Keratinocyte (primary cell): ENCODE measurements around the gene LZTS2. TPM values are rescaled to one million over a fixed set of nuclear protein-coding genes. Genes with fewer than 3 reads are reported as not detected.

Source experiments
- DNase-seq: peaks from one replicate; pipeline ENCODE4 v3.0.0-alpha.2; 2011; ENCODE audit warnings: low read depth, missing footprints, low spot score
- FAIRE-seq: peaks from 2 replicates; lab custom pipeline; 2011; peaks lifted over from hg19 to GRCh38; lab: Jason Lieb, UNC
- H2AFZ ChIP-seq: 2 replicates; pipeline ENCODE4 v1.6.0; 2012; ENCODE audit warnings: low read length, control low read depth, inconsistent platforms; ENCODE audit not compliant: control insufficient read depth
- H3K27ac ChIP-seq: 2 replicates; pipeline ENCODE4 v1.5.1; 2011; ENCODE audit warnings: low read length; ENCODE audit not compliant: control insufficient read depth, insufficient read depth
- H3K27me3 ChIP-seq: 3 replicates; pipeline ENCODE4 v1.6.0; 2011; ENCODE audit warnings: low read length; ENCODE audit not compliant: control insufficient read depth, insufficient read depth; ENCODE audit errors: extremely low read depth
- H3K36me3 ChIP-seq, 2 experiments: 2 replicates in 1 of 2; 3 replicates in 1 of 2; pipeline ENCODE4 v1.5.1; 2011; ENCODE audit warnings: low read length in 2 of 2, mild to moderate bottlenecking in 1 of 2; ENCODE audit not compliant: control insufficient read depth in 2 of 2, insufficient read depth in 2 of 2; ENCODE audit errors: extremely low read depth in 1 of 2
- H3K4me1 ChIP-seq: 3 replicates; pipeline ENCODE4 v1.5.1; 2011; ENCODE audit warnings: low read length; ENCODE audit not compliant: control insufficient read depth, insufficient read depth; ENCODE audit errors: extremely low read depth
- H3K4me2 ChIP-seq: 3 replicates; pipeline ENCODE4 v1.6.0; 2011; ENCODE audit warnings: low read depth, low read length; ENCODE audit not compliant: control insufficient read depth, insufficient read depth; ENCODE audit errors: extremely low read depth
- H3K4me3 ChIP-seq, 3 experiments: fragments of 200-600 bp in 1 of 3; sonication (generic) in 1 of 3; 2 replicates in 2 of 3; 3 replicates in 1 of 3; pipeline ENCODE4 v1.5.1; 2011 to 2016; ENCODE audit warnings: low read length in 3 of 3, mild to moderate bottlenecking in 3 of 3, control low read depth in 2 of 3, inconsistent platforms in 1 of 3, low read depth in 1 of 3, mixed read lengths in 1 of 3, mixed run types in 1 of 3, moderate library complexity in 1 of 3; ENCODE audit not compliant: control insufficient read depth in 2 of 3, insufficient read depth in 2 of 3; ENCODE audit errors: extremely low read depth in 1 of 3
- H3K79me2 ChIP-seq: 2 replicates; pipeline ENCODE4 v1.6.0; 2012; ENCODE audit warnings: low read length; ENCODE audit not compliant: control insufficient read depth, insufficient read depth
- H3K9ac ChIP-seq: 3 replicates; pipeline ENCODE4 v1.6.0; 2011; ENCODE audit warnings: low read length; ENCODE audit not compliant: control insufficient read depth, insufficient read depth; ENCODE audit errors: extremely low read depth
- H3K9me1 ChIP-seq: 3 replicates; pipeline ENCODE4 v1.6.0; 2011; ENCODE audit warnings: low read length; ENCODE audit not compliant: control insufficient read depth, insufficient read depth; ENCODE audit errors: extremely low read depth
- H3K9me3 ChIP-seq: 2 replicates; pipeline ENCODE4 v1.5.1; 2012; ENCODE audit warnings: low read depth, low read length; ENCODE audit not compliant: control insufficient read depth
- H4K20me1 ChIP-seq: 3 replicates; pipeline ENCODE4 v1.6.0; 2011; ENCODE audit warnings: low read length; ENCODE audit not compliant: control insufficient read depth, insufficient read depth; ENCODE audit errors: extremely low read depth
- EZH2 ChIP-seq: IDR thresholded peaks from one replicate; pipeline ENCODE4 v1.6.1; 2012; ENCODE audit warnings: inconsistent platforms, mild to moderate bottlenecking, low read length, moderate library complexity
- dilution Hi-C: fragments of 300-500 bp; cut with MboI; formaldehyde crosslinking; loops from one replicate; pipeline ENCODE4 v1.7.0; 2020; ENCODE audit warnings: low sequenced_read_pairs; ENCODE audit not compliant: extremely low pct_ligation_motif_present
- polyA plus RNA-seq, 5 experiments: library from polyadenylated mRNA; depleted of rRNA in 3 of 5; stranded (reverse) in 3 of 5; stranded (forward) in 1 of 5; unstranded in 1 of 5; fragments of >200 nt; gene quantifications; 1 replicate in 1 of 5; 2 replicates in 3 of 5; 3 replicates in 1 of 5; pipeline versions ENCODE4 v1.2.1 to v1.2.3, GENCODE V29; 2011 to 2012; ENCODE audit warnings: missing spikeins in 2 of 5, low read depth in 1 of 5, low replicate concordance in 1 of 5
- TF ChIP-seq, protein P1 (sequence below), 3 experiments: IDR thresholded peaks in 1 of 3; conservative IDR thresholded peaks in 1 of 3; optimal IDR thresholded peaks in 1 of 3; 2 replicates in 2 of 3; 3 replicates in 1 of 3; pipeline versions ENCODE3 to v1.5.1; 2011; ENCODE audit warnings: low read length in 3 of 3, mild to moderate bottlenecking in 3 of 3, moderate library complexity in 2 of 3, control low read depth in 1 of 3, inconsistent platforms in 1 of 3; ENCODE audit not compliant: insufficient read depth in 2 of 3; ENCODE audit errors: extremely low read depth in 1 of 3

Gene LZTS2
- polyA plus RNA-seq, 1 donor (not counting 4 experiments of a cell fraction or from before 2014, with no cell fraction given): 18.6 TPM

DNA sequence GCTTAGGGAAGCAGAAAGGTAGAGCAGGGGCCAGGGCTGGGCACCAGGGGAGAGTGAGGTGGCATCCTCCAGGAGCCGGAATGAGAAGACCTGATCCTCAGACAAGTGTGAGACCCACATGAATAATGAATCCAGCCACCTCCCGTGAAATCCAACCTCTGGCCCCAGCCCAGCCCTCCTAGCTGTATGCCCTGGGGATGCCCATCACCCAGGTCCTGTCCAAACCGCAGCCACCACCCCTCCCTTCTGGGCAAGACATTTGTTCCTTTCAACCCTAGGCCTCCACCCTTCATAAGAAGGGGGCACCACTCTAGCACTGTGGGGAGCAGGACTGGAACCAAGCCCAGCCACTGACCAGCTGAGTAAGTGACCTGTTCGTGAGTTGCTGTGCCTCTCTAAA is 21.6 kb downstream of the LZTS2 start:
- no peaks in the 10 kb centered on the region for H3K36me3 ChIP-seq
- H3K4me3 ChIP-seq: no peak overlapping the region
- H3K79me2 ChIP-seq: no peaks in the 10 kb centered on the region
- no peak for DNase-seq
- H3K9me1 ChIP-seq: no peaks in the 10 kb centered on the region
- H3K27me3 ChIP-seq: peaks cover 4% of the 10 kb centered on the region
- TF ChIP-seq, protein P1, sequence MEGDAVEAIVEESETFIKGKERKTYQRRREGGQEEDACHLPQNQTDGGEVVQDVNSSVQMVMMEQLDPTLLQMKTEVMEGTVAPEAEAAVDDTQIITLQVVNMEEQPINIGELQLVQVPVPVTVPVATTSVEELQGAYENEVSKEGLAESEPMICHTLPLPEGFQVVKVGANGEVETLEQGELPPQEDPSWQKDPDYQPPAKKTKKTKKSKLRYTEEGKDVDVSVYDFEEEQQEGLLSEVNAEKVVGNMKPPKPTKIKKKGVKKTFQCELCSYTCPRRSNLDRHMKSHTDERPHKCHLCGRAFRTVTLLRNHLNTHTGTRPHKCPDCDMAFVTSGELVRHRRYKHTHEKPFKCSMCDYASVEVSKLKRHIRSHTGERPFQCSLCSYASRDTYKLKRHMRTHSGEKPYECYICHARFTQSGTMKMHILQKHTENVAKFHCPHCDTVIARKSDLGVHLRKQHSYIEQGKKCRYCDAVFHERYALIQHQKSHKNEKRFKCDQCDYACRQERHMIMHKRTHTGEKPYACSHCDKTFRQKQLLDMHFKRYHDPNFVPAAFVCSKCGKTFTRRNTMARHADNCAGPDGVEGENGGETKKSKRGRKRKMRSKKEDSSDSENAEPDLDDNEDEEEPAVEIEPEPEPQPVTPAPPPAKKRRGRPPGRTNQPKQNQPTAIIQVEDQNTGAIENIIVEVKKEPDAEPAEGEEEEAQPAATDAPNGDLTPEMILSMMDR (optimal IDR thresholded peaks at IDR 0.05 in 1 of 3, IDR thresholded peaks at IDR 0.05 in 1 of 3, conservative IDR thresholded peaks at IDR 0.05 in 1 of 3; ENCODE audit: extremely low read depth in 1 of 3, insufficient read depth in 2 of 3, low read length in 3 of 3): no peak
- no peak for FAIRE-seq
- no peaks in the 10 kb centered on the region for H3K9me3 ChIP-seq
- dilution Hi-C loops: no loop called here
- peaks cover 2% of the 10 kb centered on the region for H4K20me1 ChIP-seq
- peaks cover 2% of the 10 kb centered on the region for H3K4me1 ChIP-seq
- no peak overlapping the region for H2AFZ ChIP-seq
- H3K9ac ChIP-seq: no peak overlapping the region
- H3K27ac ChIP-seq: no peak overlapping the region
- H3K4me2 ChIP-seq: no peak overlapping the region

DNA sequence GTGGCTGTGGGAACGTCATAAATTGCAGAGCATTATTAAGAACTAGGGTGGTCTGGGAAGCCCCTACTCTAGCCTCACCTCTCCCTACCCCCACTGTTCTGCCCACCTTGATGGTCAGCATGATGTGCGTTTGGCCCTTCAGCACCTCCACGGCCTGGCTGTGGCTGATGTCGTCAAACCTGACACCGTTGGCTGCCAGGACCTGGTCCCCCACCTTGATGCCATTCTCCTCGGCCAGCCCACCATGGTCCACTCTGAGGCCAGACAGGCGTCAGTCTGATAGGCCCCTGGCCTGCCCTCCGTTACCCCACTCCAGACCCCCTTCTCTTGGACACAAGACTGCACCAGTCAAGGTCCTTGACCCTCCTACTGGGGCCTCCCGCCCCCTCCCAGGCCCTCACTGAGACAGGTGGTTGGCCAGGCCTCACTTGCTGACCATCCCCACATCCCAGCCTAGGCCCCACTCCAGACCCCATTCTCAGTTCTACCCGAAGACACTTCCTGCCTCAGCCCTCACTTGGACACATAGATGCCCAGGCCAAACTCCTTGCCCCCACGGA is 22.2 kb downstream of the LZTS2 start:
- dilution Hi-C loops: no loop called here
- H4K20me1 ChIP-seq: no peaks in the 10 kb centered on the region
- FAIRE-seq: no peak

More for the DNA sequence above, 22.2 kb downstream of the LZTS2 start:
- Histone ChIP-seq H3K4me2 (no peak overlapping the region), H3K9ac (no peak overlapping the region), H3K9me1 (no peaks in the 10 kb centered on the region), H3K27ac (no peak overlapping the region), H3K36me3 (no peaks in the 10 kb centered on the region), H3K4me1 (peaks cover 2% of the 10 kb centered on the region), H3K27me3 (peaks cover 5% of the 10 kb centered on the region), H2AFZ (no peak overlapping the region), H3K4me3 (no peak overlapping the region), H3K79me2 (no peaks in the 10 kb centered on the region), H3K9me3 (no peaks in the 10 kb centered on the region)
- no peak for DNase-seq
- TF ChIP-seq, protein P1 (optimal IDR thresholded peaks at IDR 0.05 in 1 of 3, IDR thresholded peaks at IDR 0.05 in 1 of 3, conservative IDR thresholded peaks at IDR 0.05 in 1 of 3; ENCODE audit: extremely low read depth in 1 of 3, insufficient read depth in 2 of 3, low read length in 3 of 3): no peak
- no peak for TF ChIP-seq EZH2
